Endothelial cell of umbilical vein (primary cell): ENCODE data around the gene C17orf107. TPM values are rescaled to one million over a fixed set of nuclear protein-coding genes. Genes with fewer than 3 reads are reported as not detected.

Experiments used
- BruUV-seq: library from RNA; stranded (reverse); fragments of 400-500 nt; replicated peaks from 2 replicates; lab custom pipeline; 2021; lab: Mats Ljungman, UMichigan
- CTCF ChIA-PET: fragments of 300-600, 350-600 bp; sonication (Branson Sonifier 250); formaldehyde crosslinking; loops from one replicate; lab custom pipeline; 2021; ENCODE audit warnings: antibody characterized with exemption, inconsistent platforms; lab: Charles Lee
- POLR2A ChIA-PET: fragments of 300-600, 350-600 bp; sonication (Branson Sonifier 250); formaldehyde crosslinking; loops from one replicate; lab custom pipeline; 2021; ENCODE audit warnings: antibody characterized with exemption, inconsistent platforms; lab: Charles Lee
- DNase-seq: peaks from one replicate; pipeline ENCODE4 v3.0.0-alpha.2; 2011; ENCODE audit warnings: low read depth, low spot score
- FAIRE-seq: peaks from 2 replicates; lab custom pipeline; 2011; peaks lifted over from hg19 to GRCh38; lab: Jason Lieb, UNC
- H2AFZ ChIP-seq: 2 replicates; pipeline ENCODE4 v1.6.0; 2012; ENCODE audit warnings: low read depth, low read length, control low read depth, inconsistent platforms
- H3K27ac ChIP-seq: 2 replicates; pipeline ENCODE4 v1.5.1; 2011; ENCODE audit warnings: low read depth, mild to moderate bottlenecking, control low read depth, low read length, moderate library complexity; ENCODE audit not compliant: insufficient read depth
- H3K27me3 ChIP-seq, 2 experiments: 2 replicates each; pipeline versions ENCODE4 v1.6.0 to v1.6.1; 2011; ENCODE audit warnings: low read length in 2 of 2, mixed read lengths in 1 of 2; ENCODE audit not compliant: control insufficient read depth in 2 of 2, insufficient read depth in 2 of 2
- H3K36me3 ChIP-seq, 2 experiments: 2 replicates in 1 of 2; 3 replicates in 1 of 2; pipeline ENCODE4 v1.5.1; 2011; ENCODE audit warnings: low read length in 2 of 2, mild to moderate bottlenecking in 1 of 2, moderate library complexity in 1 of 2; ENCODE audit not compliant: control insufficient read depth in 2 of 2, insufficient read depth in 2 of 2; ENCODE audit errors: extremely low read depth in 1 of 2
- H3K4me1 ChIP-seq: 3 replicates; pipeline ENCODE4 v1.5.1; 2011; ENCODE audit warnings: mild to moderate bottlenecking, low read length; ENCODE audit not compliant: control insufficient read depth, insufficient read depth; ENCODE audit errors: extremely low read depth
- H3K4me2 ChIP-seq: 2 replicates; pipeline ENCODE4 v1.6.1; 2011; ENCODE audit warnings: low read length, control low read depth, mixed read lengths; ENCODE audit not compliant: insufficient read depth
- H3K4me3 ChIP-seq, 3 experiments: fragments of 200-600 bp in 1 of 3; sonication (generic), shearing (Covaris generic) in 1 of 3; replicated peaks in 1 of 3; 2 replicates each; pipeline ENCODE4 v1.5.1; 2011 to 2016; ENCODE audit warnings: control low read depth in 3 of 3, low read length in 3 of 3, mild to moderate bottlenecking in 2 of 3, inconsistent platforms in 1 of 3, low read depth in 1 of 3, moderate library complexity in 1 of 3; ENCODE audit not compliant: insufficient read depth in 1 of 3
- H3K79me2 ChIP-seq: 2 replicates; pipeline ENCODE4 v1.6.0; 2012; ENCODE audit warnings: low read length, inconsistent platforms; ENCODE audit not compliant: control insufficient read depth, insufficient read depth
- H3K9ac ChIP-seq: replicated peaks from 2 replicates; pipeline ENCODE3; 2011; ENCODE audit warnings: low read length, control low read depth; ENCODE audit not compliant: insufficient read depth; ENCODE audit errors: extremely low read depth
- H3K9me1 ChIP-seq: replicated peaks from 3 replicates; pipeline ENCODE4 v1.6.0; 2011; ENCODE audit warnings: mild to moderate bottlenecking, low read length; ENCODE audit not compliant: control insufficient read depth, insufficient read depth; ENCODE audit errors: extremely low read depth
- H3K9me3 ChIP-seq: replicated peaks from 2 replicates; pipeline ENCODE4 v1.5.1; 2012; ENCODE audit warnings: low read length, inconsistent platforms; ENCODE audit not compliant: control insufficient read depth, insufficient read depth
- H4K20me1 ChIP-seq: replicated peaks from 2 replicates; pipeline ENCODE3; 2011; ENCODE audit warnings: mild to moderate bottlenecking, low read length; ENCODE audit not compliant: control insufficient read depth, insufficient read depth; ENCODE audit errors: extremely low read depth
- CTCF ChIP-seq, 2 donors: IDR thresholded peaks; 1 replicate in 1 of 2; 2 replicates in 1 of 2; pipeline ENCODE4 v1.5.1; 2011; ENCODE audit warnings: low read length in 2 of 2, mild to moderate bottlenecking in 2 of 2, moderate library complexity in 2 of 2, control low read depth in 1 of 2, inconsistent platforms in 1 of 2, low read depth in 1 of 2; ENCODE audit not compliant: insufficient read depth in 1 of 2; ENCODE audit errors: extremely low read depth in 1 of 2
- EZH2 ChIP-seq: IDR thresholded peaks from 2 replicates; pipeline ENCODE4 v1.6.1; 2012; ENCODE audit warnings: borderline replicate concordance, low read depth, mild to moderate bottlenecking, moderate library complexity, low read length, inconsistent platforms; ENCODE audit not compliant: severe bottlenecking
- FOS ChIP-seq: IDR thresholded peaks from 2 replicates; pipeline ENCODE4 v1.6.1; 2011; ENCODE audit warnings: mild to moderate bottlenecking, low read length, moderate library complexity, borderline replicate concordance; ENCODE audit not compliant: insufficient read depth
- GATA2 ChIP-seq: IDR thresholded peaks from 2 replicates; pipeline ENCODE4 v1.7.0; 2011; ENCODE audit warnings: low read depth, mild to moderate bottlenecking, moderate library complexity, mixed read lengths, low read length; ENCODE audit not compliant: insufficient read length, insufficient read depth
- JUN ChIP-seq: IDR thresholded peaks from 2 replicates; pipeline ENCODE4 v1.6.1; 2011; ENCODE audit warnings: borderline replicate concordance, low read depth; ENCODE audit not compliant: insufficient read length, insufficient read depth
- MAX ChIP-seq: IDR thresholded peaks from 2 replicates; pipeline ENCODE4 v1.6.1; 2011; ENCODE audit not compliant: insufficient read depth, insufficient read length
- MYC ChIP-seq: IDR thresholded peaks from one replicate; pipeline ENCODE4 v1.6.1; 2011; ENCODE audit warnings: mild to moderate bottlenecking, low read depth, low read length
- POLR2A ChIP-seq: IDR thresholded peaks from 2 replicates; pipeline ENCODE4 v1.6.1; 2012; ENCODE audit warnings: low read depth, mild to moderate bottlenecking, control low read depth, low read length
- POLR2AphosphoS5 ChIP-seq: IDR thresholded peaks from 2 replicates; pipeline ENCODE4 v1.6.1; 2012; ENCODE audit warnings: low read depth, mild to moderate bottlenecking, control low read depth, low read length, moderate library complexity; ENCODE audit not compliant: insufficient read depth
- dilution Hi-C: fragments of 300-500 bp; cut with MboI; formaldehyde crosslinking; loops from one replicate; pipeline ENCODE4 v1.15.0; 2019; ENCODE audit warnings: low sequenced_read_pairs; ENCODE audit not compliant: extremely low pct_ligation_motif_present
- intact Hi-C: fragments of 100-400 bp; cut with micrococcal nuclease; formaldehyde crosslinking; loops from one replicate; pipeline ENCODE4 v1.10.0; 2022
- polyA plus RNA-seq, 4 experiments: library from polyadenylated mRNA; depleted of rRNA in 3 of 4; stranded (reverse) in 3 of 4; unstranded in 1 of 4; fragments of >200 nt; gene quantifications; 2 replicates each; pipeline versions ENCODE4 v1.2.1 to v1.2.3, GENCODE V29; 2011 to 2012; ENCODE audit warnings: missing spikeins in 1 of 4
- total RNA-seq: library from RNA; stranded (reverse); gene quantifications from 2 replicates; pipeline ENCODE4 v1.2.3, GENCODE V29; 2021

C17orf107 gene
- total and polyA plus RNA-seq, 2 donors (not counting 3 experiments of a cell fraction or from before 2014, with no cell fraction given): 0.68 to 1.0 TPM

- Histone ChIP-seq H3K79me2 (no peaks in the 10 kb centered on the region), H3K36me3 (no peaks in the 10 kb centered on the region), H3K27ac (no peak overlapping the region), H3K4me3 (no peak overlapping the region), H3K9me3 (no peaks in the 10 kb centered on the region), H3K27me3 (no peaks in the 10 kb centered on the region), H3K4me2 (no peak overlapping the region), H3K9me1 (no peaks in the 10 kb centered on the region), H4K20me1 (no peaks in the 10 kb centered on the region), H3K9ac (no peak overlapping the region), H2AFZ (no peak overlapping the region), H3K4me1 (no peaks in the 10 kb centered on the region)
- ChIA-PET CTCF (interaction anchor here (0.8 to 4.3 kb wide), 3 partner anchors 9 to 126 kb away, joined by 3 to 24 read pairs (median 6); no protein-coding TSS in a partner anchor), POLR2A (no interaction called here)
- dilution Hi-C loops (no loop called here), intact Hi-C loops (no loop called here)
- BruUV-seq: no TSS peak
- no peak for TF ChIP-seq POLR2AphosphoS5
- no peak for TF ChIP-seq MYC
- no peak for TF ChIP-seq EZH2
- TF ChIP-seq MAX: no peak
- no peak for TF ChIP-seq JUN
- no peak for TF ChIP-seq CTCF (IDR thresholded peaks at IDR 0.05; ENCODE audit: extremely low read depth in 1 of 2, insufficient read depth in 1 of 2, low read depth in 1 of 2, low read length in 2 of 2)
- TF ChIP-seq FOS: no peak
- TF ChIP-seq GATA2: no peak
- no peak for TF ChIP-seq POLR2A
- FAIRE-seq (no peak), DNase-seq (no peak)
Observed at GRCh38 chr17:4919511-4920047, 20.2 kb downstream of the C17orf107 start.
